OCI-LY3 (cell line): Measurements from ENCODE around the gene PROSER1.

Experiments used
- H2AFZ ChIP-seq: fragments of 200-600, 300-600 bp; shearing (Covaris generic); 2 replicates; pipeline ENCODE4 v1.6.0; 2014; ENCODE audit warnings: antibody characterized with exemption, low read depth, low read length
- H3K27ac ChIP-seq: fragments of 200-600, 300-600 bp; sonication (generic); 2 replicates; pipeline ENCODE4 v1.5.1; 2014; ENCODE audit warnings: mild to moderate bottlenecking, low read length, moderate library complexity, mixed read lengths
- H3K27me3 ChIP-seq: fragments of 200-600, 300-600 bp; sonication (generic); 2 replicates; pipeline ENCODE4 v1.6.1; 2014; ENCODE audit warnings: low read depth, low read length, mixed read lengths
- H3K36me3 ChIP-seq: fragments of 200-600, 300-600 bp; sonication (generic); replicated peaks from 2 replicates; pipeline ENCODE3; 2014; ENCODE audit warnings: low read depth, low read length, mixed read lengths
- H3K4me1 ChIP-seq: fragments of 300-600, 200-600 bp; sonication (generic); 2 replicates; pipeline ENCODE4 v1.6.1; 2014; ENCODE audit warnings: low read length, mixed read lengths
- H3K4me2 ChIP-seq: fragments of 200-600, 300-600 bp; sonication (generic); 2 replicates; pipeline ENCODE4 v1.6.1; 2014; ENCODE audit warnings: low read length, mixed read lengths
- H3K4me3 ChIP-seq: fragments of 300-600, 200-600 bp; sonication (generic); 2 replicates; pipeline ENCODE4 v1.5.1; 2014; ENCODE audit warnings: antibody characterized with exemption, mild to moderate bottlenecking, low read length, moderate library complexity
- H3K79me2 ChIP-seq: fragments of 300-600, 200-600 bp; shearing (Covaris generic); 2 replicates; pipeline ENCODE4 v1.6.1; 2014; ENCODE audit warnings: mild to moderate bottlenecking, low read length, mixed read lengths
- H3K9ac ChIP-seq: fragments of 300-600, 200-600 bp; shearing (Covaris generic); 2 replicates; pipeline ENCODE4 v1.6.0; 2014; ENCODE audit warnings: mild to moderate bottlenecking, low read length, moderate library complexity
- H3K9me3 ChIP-seq: fragments of 200-600, 300-600 bp; shearing (Covaris generic); 2 replicates; pipeline ENCODE4 v1.6.1; 2014; ENCODE audit warnings: low read length, mixed read lengths; ENCODE audit not compliant: insufficient read depth
- H4K20me1 ChIP-seq: fragments of 200-600, 300-600 bp; sonication (generic); 2 replicates; pipeline ENCODE4 v1.6.1; 2016; ENCODE audit warnings: low read length, mixed read lengths; ENCODE audit not compliant: insufficient read depth
- CTCF ChIP-seq: fragments of 200-600, 300-600 bp; sonication (generic); IDR thresholded peaks from 2 replicates; pipeline ENCODE4 v1.5.1; 2014; ENCODE audit warnings: antibody characterized with exemption, low read length, low read depth
- EZH2phosphoT487 ChIP-seq: fragments of 200-600 bp; shearing (Covaris generic); IDR thresholded peaks from 2 replicates; pipeline ENCODE4 v1.6.1; 2018; ENCODE audit warnings: antibody characterized with exemption, mixed run types, low read depth

Gene PROSER1

DNA sequence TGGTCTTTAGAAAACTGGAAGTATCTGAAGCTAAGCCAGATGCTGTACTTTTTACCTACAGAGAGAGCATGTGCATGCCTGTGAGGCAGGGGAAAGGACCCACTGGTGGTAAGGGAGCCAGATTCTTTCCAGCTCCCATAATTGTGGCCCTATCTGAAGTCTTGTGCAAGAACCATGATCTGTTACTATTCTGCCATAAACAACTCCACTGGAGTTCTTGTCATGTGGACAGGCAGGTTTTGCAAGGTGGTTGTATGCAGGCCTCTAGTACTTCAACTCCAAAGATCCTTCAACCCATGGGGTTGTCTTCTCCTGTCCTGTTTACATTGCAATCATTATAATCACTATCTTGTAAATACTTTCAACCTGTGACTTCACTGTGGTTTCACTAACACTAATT, 14.1 kb downstream of the PROSER1 start:
- no peaks in the 10 kb centered on the region for H3K79me2 ChIP-seq
- no peaks in the 10 kb centered on the region for H3K27me3 ChIP-seq
- TF ChIP-seq EZH2phosphoT487 (no peak), CTCF (no peak)
- no peak overlapping the region for H3K4me3 ChIP-seq
- no peak overlapping the region for H3K4me2 ChIP-seq
- H2AFZ ChIP-seq: no peak overlapping the region
- H3K9ac ChIP-seq: no peak overlapping the region
- H3K9me3 ChIP-seq: no peaks in the 10 kb centered on the region
- peaks cover 14% of the 10 kb centered on the region for H3K4me1 ChIP-seq
- H4K20me1 ChIP-seq: no peaks in the 10 kb centered on the region
- H3K36me3 ChIP-seq: peaks cover 71% of the 10 kb centered on the region
- no peak overlapping the region for H3K27ac ChIP-seq

DNA sequence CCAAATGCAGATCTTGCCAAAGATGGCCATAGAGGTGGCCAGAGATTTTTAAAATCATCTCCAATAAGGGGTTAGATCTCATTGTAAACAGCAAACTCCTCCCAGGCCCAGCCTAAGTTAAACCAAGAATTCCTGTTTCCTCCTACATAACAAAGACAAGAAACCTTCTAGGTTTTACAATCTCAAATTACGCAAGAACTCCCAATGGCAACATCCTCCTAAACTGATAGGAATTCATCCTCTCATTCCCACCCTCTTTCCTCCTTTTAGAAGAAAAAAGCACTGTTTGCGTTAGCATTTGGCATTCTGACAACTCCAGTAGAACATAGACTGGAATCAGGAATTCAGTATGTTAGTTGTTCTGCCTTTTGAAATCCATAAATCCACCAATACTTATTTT, 14.6 kb downstream of the PROSER1 start:
- H3K9me3 ChIP-seq: no peaks in the 10 kb centered on the region
- no peak overlapping the region for H3K27ac ChIP-seq
- no peak overlapping the region for H3K4me2 ChIP-seq
- peaks cover 14% of the 10 kb centered on the region for H3K4me1 ChIP-seq
- no peak overlapping the region for H3K4me3 ChIP-seq
- H3K79me2 ChIP-seq: no peaks in the 10 kb centered on the region
- TF ChIP-seq CTCF: no peak
- TF ChIP-seq EZH2phosphoT487: no peak
- no peaks in the 10 kb centered on the region for H3K27me3 ChIP-seq
- no peak overlapping the region for H3K9ac ChIP-seq
- H3K36me3 ChIP-seq: peaks cover 68% of the 10 kb centered on the region
- no peak overlapping the region for H2AFZ ChIP-seq
- H4K20me1 ChIP-seq: no peaks in the 10 kb centered on the region

DNA sequence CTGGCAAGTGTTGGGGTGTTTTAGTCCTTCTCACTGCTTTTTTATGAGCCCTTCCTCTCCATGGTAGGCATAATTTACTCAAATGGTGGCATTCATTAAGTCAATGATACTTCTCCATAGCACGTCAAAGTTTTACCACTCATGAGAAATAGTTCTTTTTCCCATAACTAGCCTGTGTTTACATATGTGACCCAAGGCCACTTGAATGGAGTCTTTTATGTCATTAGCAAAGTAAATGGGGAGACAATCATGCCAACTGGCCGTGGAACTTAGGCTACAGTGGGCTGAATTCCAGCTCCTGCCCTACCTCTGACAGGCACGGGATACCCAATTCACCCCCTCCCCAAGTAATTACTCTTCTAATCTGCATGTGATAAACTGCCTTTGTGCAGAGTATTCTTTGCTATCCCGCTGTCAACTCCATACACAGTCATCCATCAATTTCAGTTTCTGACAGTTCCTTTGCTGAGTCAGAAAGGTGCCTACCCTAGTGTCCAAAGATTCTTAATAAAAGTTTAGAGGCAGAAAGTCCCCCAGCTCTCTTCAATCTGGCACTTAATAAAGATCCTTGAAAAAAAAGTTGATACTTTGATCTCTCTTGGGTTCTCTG, 16.9 kb downstream of the PROSER1 start:
- no peaks in the 10 kb centered on the region for H3K27me3 ChIP-seq
- H3K4me2 ChIP-seq: no peak overlapping the region
- no peaks in the 10 kb centered on the region for H3K79me2 ChIP-seq
- peaks cover 62% of the 10 kb centered on the region for H3K36me3 ChIP-seq
- H2AFZ ChIP-seq: no peak overlapping the region
- H3K9me3 ChIP-seq: no peaks in the 10 kb centered on the region
- peaks cover 5% of the 10 kb centered on the region for H3K4me1 ChIP-seq
- TF ChIP-seq EZH2phosphoT487: no peak
- no peak for TF ChIP-seq CTCF
- no peak overlapping the region for H3K9ac ChIP-seq
- H3K4me3 ChIP-seq: no peak overlapping the region
- H3K27ac ChIP-seq: no peak overlapping the region
- H4K20me1 ChIP-seq: 0 out of 2 replicates have a peak, but pooled peaks cover 2% of the 10 kb centered on the region

- TF ChIP-seq CTCF (peak; percentile 85), EZH2phosphoT487 (no peak)
- no peak overlapping the region for H3K9ac ChIP-seq
Measured at GRCh38 chr13:39016787-39017186, 21.1 kb downstream of the PROSER1 start.

More at GRCh38 chr13:39016787-39017186, 21.1 kb downstream of the PROSER1 start:
- Histone ChIP-seq H3K36me3 (peaks cover 66% of the 10 kb centered on the region), H3K27me3 (no peaks in the 10 kb centered on the region), H3K4me3 (no peak overlapping the region), H3K4me2 (no peak overlapping the region), H4K20me1 (0 out of 2 replicates have a peak, but pooled peaks cover 2% of the 10 kb centered on the region), H2AFZ (no peak overlapping the region), H3K9me3 (no peaks in the 10 kb centered on the region), H3K79me2 (no peaks in the 10 kb centered on the region), H3K4me1 (no peaks in the 10 kb centered on the region), H3K27ac (no peak overlapping the region)
